Measurements from ENCODE around the gene BPHL.

BPHL gene

GRCh38 chr6:3143158-3143557 lies 24.6 kb downstream of the BPHL start:
- Histone ChIP-seq H3K9ac (no peak overlapping the region), H3K4me1 (ENCODE audit: low read depth, poor library complexity, severe bottlenecking) (no peaks in the 10 kb centered on the region), H3K4me3 (IDR thresholded peaks at IDR 0.05; ENCODE audit: insufficient read depth, low read depth, low read length) (no peak overlapping the region), H3K4me2 (no peak overlapping the region), H4K20me1 (ENCODE audit: insufficient read depth) (no peaks in the 10 kb centered on the region), H3K36me3 (ENCODE audit: insufficient read depth) (no peaks in the 10 kb centered on the region), H3K27me3 (ENCODE audit: insufficient read depth, low read depth) (no peaks in the 10 kb centered on the region), H2AFZ (ENCODE audit: low read depth) (no peak overlapping the region), H3K79me2 (ENCODE audit: insufficient read depth, low read depth) (no peaks in the 10 kb centered on the region), H3K27ac (no peak overlapping the region)
- no peak for TF ChIP-seq CTCF (conservative IDR thresholded peaks at IDR 0.05; ENCODE audit: low read depth, low read length)

- H2AFZ ChIP-seq (ENCODE audit: low read depth) = no peak overlapping the region
- no peak overlapping the region for H3K4me3 ChIP-seq (IDR thresholded peaks at IDR 0.05; ENCODE audit: insufficient read depth, low read depth, low read length)
- H3K9ac ChIP-seq = no peak overlapping the region
- no peak for TF ChIP-seq CTCF (conservative IDR thresholded peaks at IDR 0.05; ENCODE audit: low read depth, low read length)
- H4K20me1 ChIP-seq (ENCODE audit: insufficient read depth) = no peaks in the 10 kb centered on the region
- H3K27ac ChIP-seq = no peak overlapping the region
- no peaks in the 10 kb centered on the region for H3K79me2 ChIP-seq (ENCODE audit: insufficient read depth, low read depth)
- no peaks in the 10 kb centered on the region for H3K4me1 ChIP-seq (ENCODE audit: low read depth, poor library complexity, severe bottlenecking)
- H3K27me3 ChIP-seq (ENCODE audit: insufficient read depth, low read depth) = no peaks in the 10 kb centered on the region
- H3K4me2 ChIP-seq = no peak overlapping the region
- H3K36me3 ChIP-seq (ENCODE audit: insufficient read depth) = no peaks in the 10 kb centered on the region
These were observed 26.1 kb downstream of the BPHL start for GRCh38 chr6:3144571-3144970.

GRCh38 chr6:3147914-3148757 lies 29.6 kb downstream of the BPHL start:
- Histone ChIP-seq H3K79me2 (ENCODE audit: insufficient read depth, low read depth) (no peaks in the 10 kb centered on the region), H3K9ac (no peak overlapping the region), H3K4me1 (ENCODE audit: low read depth, poor library complexity, severe bottlenecking) (no peaks in the 10 kb centered on the region), H3K27me3 (ENCODE audit: insufficient read depth, low read depth) (no peaks in the 10 kb centered on the region), H4K20me1 (ENCODE audit: insufficient read depth) (no peaks in the 10 kb centered on the region), H3K27ac (no peak overlapping the region), H3K4me3 (IDR thresholded peaks at IDR 0.05; ENCODE audit: insufficient read depth, low read depth, low read length) (no peak overlapping the region), H2AFZ (ENCODE audit: low read depth) (no peak overlapping the region), H3K36me3 (ENCODE audit: insufficient read depth) (no peaks in the 10 kb centered on the region), H3K4me2 (no peak overlapping the region)
- TF ChIP-seq CTCF (conservative IDR thresholded peaks at IDR 0.05; ENCODE audit: low read depth, low read length) = no peak

DNA sequence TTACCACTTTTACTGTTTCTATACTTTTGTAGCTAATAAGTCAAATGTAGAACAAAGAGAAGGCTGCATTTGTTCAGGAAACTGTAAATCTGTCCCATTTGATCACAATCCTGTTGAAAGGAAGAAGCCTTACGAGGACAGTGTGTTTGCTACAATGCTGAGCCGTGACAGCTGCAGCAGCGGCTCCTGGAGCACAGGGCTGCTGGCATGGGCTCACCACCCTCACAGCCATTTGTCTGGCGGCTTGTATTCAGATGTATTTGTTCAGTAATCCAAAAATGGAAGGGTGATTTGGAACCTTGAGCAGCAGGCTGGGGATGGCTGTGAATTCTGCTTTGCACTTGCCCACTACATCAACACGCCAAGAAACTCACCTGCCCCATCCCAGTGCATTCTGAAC lies 33.2 kb downstream of the BPHL start:
- Histone ChIP-seq H3K27ac (no peak overlapping the region), H3K79me2 (ENCODE audit: insufficient read depth, low read depth) (no peaks in the 10 kb centered on the region), H2AFZ (ENCODE audit: low read depth) (no peak overlapping the region), H4K20me1 (ENCODE audit: insufficient read depth) (no peaks in the 10 kb centered on the region), H3K4me1 (ENCODE audit: low read depth, poor library complexity, severe bottlenecking) (no peaks in the 10 kb centered on the region), H3K9ac (no peak overlapping the region), H3K27me3 (ENCODE audit: insufficient read depth, low read depth) (no peaks in the 10 kb centered on the region), H3K36me3 (ENCODE audit: insufficient read depth) (no peaks in the 10 kb centered on the region), H3K4me2 (no peak overlapping the region), H3K4me3 (IDR thresholded peaks at IDR 0.05; ENCODE audit: insufficient read depth, low read depth, low read length) (no peak overlapping the region)
- no peak for TF ChIP-seq CTCF (conservative IDR thresholded peaks at IDR 0.05; ENCODE audit: low read depth, low read length)
